GM12892 (cell line): ENCODE data around the gene POMT1.

Experiments used
- POLR2AphosphoS5 ChIP-seq: IDR thresholded peaks from 2 replicates; pipeline ENCODE4 v1.6.1; 2011; ENCODE audit warnings: low read depth, low read length, control low read depth
- TAF1 ChIP-seq: IDR thresholded peaks from 2 replicates; pipeline ENCODE4 v1.6.1; 2011; ENCODE audit warnings: low read depth, mild to moderate bottlenecking, control low read depth, low read length, borderline replicate concordance

GRCh38 chr9:131524665-131525315 is 22.1 kb downstream of the POMT1 start:
- TF ChIP-seq TAF1, result no peak
- no peak for TF ChIP-seq POLR2AphosphoS5
